ENCODE data around the gene CSKMT. TPM values are rescaled to one million over a fixed set of nuclear protein-coding genes. Genes with fewer than 3 reads are reported as not detected.

The CSKMT gene
- total RNA-seq, 1 donor from 2014 or later = 69.4 TPM

GRCh38 chr11:62716206-62716605, 51.1 kb downstream of the CSKMT start:
- no peaks in the 10 kb centered on the region for H3K9me3 Mint-ChIP-seq
- H3K4me1 Mint-ChIP-seq (ENCODE audit: low read depth) = peaks cover 77% of the 10 kb centered on the region

GRCh38 chr11:62716816-62717215, 51.7 kb downstream of the CSKMT start:
- Mint-ChIP-seq H3K27me3 (ENCODE audit: insufficient read depth) (no peaks in the 10 kb centered on the region), H3K27ac (peak overlapping the region; percentile 44), H3K4me3 (no peak overlapping the region), H3K4me1 (ENCODE audit: low read depth) (peaks cover 83% of the 10 kb centered on the region), H3K9me3 (no peaks in the 10 kb centered on the region), H3K36me3 (ENCODE audit: low read depth) (peaks cover 80% of the 10 kb centered on the region)
- intact Hi-C loops (cut with micrococcal nuclease) = no loop called here
- DNase-seq (ENCODE audit: low spot score) = no peak

More at GRCh38 chr11:62716206-62716605, 51.1 kb downstream of the CSKMT start:
- Mint-ChIP-seq H3K27me3 (ENCODE audit: insufficient read depth) (no peaks in the 10 kb centered on the region), H3K27ac (peak overlapping the region; percentile 61), H3K4me3 (no peak overlapping the region), H3K36me3 (ENCODE audit: low read depth) (peaks cover 74% of the 10 kb centered on the region)
- intact Hi-C loops (cut with micrococcal nuclease) = no loop called here
- DNase-seq (ENCODE audit: low spot score) = no peak

Other genes starting within 250 kb of the CSKMT start
- gene SCGB1A1, start 246.3 kb upstream of the CSKMT start, total RNA-seq = not detected in 2 replicates
- 96.5 and 97.2 TPM in 2 replicates for gene AHNAK, start 118.5 kb upstream of the CSKMT start, total RNA-seq
- 1,154 and 1,169 TPM in 2 replicates for gene EEF1G, start 91.4 kb upstream of the CSKMT start, total RNA-seq
- gene TUT1, start 73.8 kb upstream of the CSKMT start, total RNA-seq = 38.7 and 40.7 TPM in 2 replicates
- 224 and 230 TPM in 2 replicates for gene MTA2, start 63.4 kb upstream of the CSKMT start, total RNA-seq
- 164 and 167 TPM in 2 replicates for gene EML3, start 52.5 kb upstream of the CSKMT start, total RNA-seq
- gene ROM1, start 52.1 kb upstream of the CSKMT start, total RNA-seq = 2.5 and 3.2 TPM in 2 replicates
- 93.8 and 94.3 TPM in 2 replicates for gene B3GAT3, start 43.3 kb upstream of the CSKMT start, total RNA-seq
- 238 and 255 TPM in 2 replicates for gene GANAB, start 18.7 kb upstream of the CSKMT start, total RNA-seq
- gene INTS5, start 12.0 kb upstream of the CSKMT start, total RNA-seq = 39.2 and 40.4 TPM in 2 replicates
- 146 and 151 TPM in 2 replicates for gene C11orf98, start 102 bp upstream of the CSKMT start, total RNA-seq
- gene UQCC3, start 6.4 kb downstream of the CSKMT start, total RNA-seq = 8.9 and 11.4 TPM in 2 replicates
- 23.4 and 24.3 TPM in 2 replicates for gene LBHD1, start 7.0 kb downstream of the CSKMT start, total RNA-seq
- gene UBXN1, start 13.8 kb downstream of the CSKMT start, total RNA-seq = 125 and 128 TPM in 2 replicates
- gene LRRN4CL, start 24.2 kb downstream of the CSKMT start, total RNA-seq = 0.17 and 0.26 TPM in 2 replicates
- gene BSCL2, start 42.1 kb downstream of the CSKMT start, total RNA-seq = 34.0 and 34.6 TPM in 2 replicates
- gene GNG3, start 42.4 kb downstream of the CSKMT start, total RNA-seq = not detected in 2 replicates
- gene HNRNPUL2, start 62.1 kb downstream of the CSKMT start, total RNA-seq = 53.0 and 55.2 TPM in 2 replicates
- 36.4 and 38.0 TPM in 2 replicates for gene TTC9C, start 63.2 kb downstream of the CSKMT start, total RNA-seq
- gene ZBTB3, start 88.8 kb downstream of the CSKMT start, total RNA-seq = 8.7 and 9.1 TPM in 2 replicates
- 145 and 148 TPM in 2 replicates for gene POLR2G, start 96.3 kb downstream of the CSKMT start, total RNA-seq
- gene TAF6L, start 106.1 kb downstream of the CSKMT start, total RNA-seq = 19.4 and 20.7 TPM in 2 replicates
- 40.6 and 43.0 TPM in 2 replicates for gene TMEM179B, start 122.1 kb downstream of the CSKMT start, total RNA-seq
- gene TMEM223, start 126.7 kb downstream of the CSKMT start, total RNA-seq = 14.3 and 16.0 TPM in 2 replicates
- gene NXF1, start 140.1 kb downstream of the CSKMT start, total RNA-seq = 155 and 158 TPM in 2 replicates
- 34.2 and 39.9 TPM in 2 replicates for gene STX5, start 166.7 kb downstream of the CSKMT start, total RNA-seq
- gene TEX54, start 167.5 kb downstream of the CSKMT start, total RNA-seq = 1.2 and 1.3 TPM in 2 replicates
- gene WDR74, start 174.3 kb downstream of the CSKMT start, total RNA-seq = 156 and 161 TPM in 2 replicates
- 397 and 399 TPM in 2 replicates for gene SLC3A2, start 215.6 kb downstream of the CSKMT start, total RNA-seq

Data from activated T-helper 1 cell treated with anti-CD3 and anti-CD28 coated beads, Interleukin-12 subunit alpha, Interleukin-12 subunit beta, Interleukin-2, Interleukin-4 antibody, amounts not matched to agents 30 ng/mL and 10 ng/mL and 1 ng/mL, durations not matched to agents 14 hours and 24 hours and 36 hours (primary cell).